ENCODE results near the gene TCEAL9.

GRCh38 chrX:103378990-103379389 lies 22.7 kb downstream of the TCEAL9 start:
- no peak for TF ChIP-seq CTCF (IDR thresholded peaks at IDR 0.05; ENCODE audit: low read depth, low read length)
- no peak for TF ChIP-seq POLR2A (IDR thresholded peaks at IDR 0.05; ENCODE audit: extremely low read depth, insufficient read length)
